Stimulated activated CD8-positive, alpha-beta memory T cell treated with anti-CD3 and anti-CD28 coated beads, Interleukin-15, amount 100 ng/mL, for 4 hours (primary cell): Measurements from ENCODE around the gene CCDC17.
"Not testable (repeated sequence)": the region's sequence is repeated elsewhere in the genome, so short reads cannot be mapped to it uniquely, and the experiment has no call there.

Experiments
- DNase-seq, 2 donors: peaks; one replicate each; pipeline ENCODE4 v3.0.0-alpha.2; 2020; ENCODE audit warnings: low read depth in 2 of 2

Gene CCDC17

DNA sequence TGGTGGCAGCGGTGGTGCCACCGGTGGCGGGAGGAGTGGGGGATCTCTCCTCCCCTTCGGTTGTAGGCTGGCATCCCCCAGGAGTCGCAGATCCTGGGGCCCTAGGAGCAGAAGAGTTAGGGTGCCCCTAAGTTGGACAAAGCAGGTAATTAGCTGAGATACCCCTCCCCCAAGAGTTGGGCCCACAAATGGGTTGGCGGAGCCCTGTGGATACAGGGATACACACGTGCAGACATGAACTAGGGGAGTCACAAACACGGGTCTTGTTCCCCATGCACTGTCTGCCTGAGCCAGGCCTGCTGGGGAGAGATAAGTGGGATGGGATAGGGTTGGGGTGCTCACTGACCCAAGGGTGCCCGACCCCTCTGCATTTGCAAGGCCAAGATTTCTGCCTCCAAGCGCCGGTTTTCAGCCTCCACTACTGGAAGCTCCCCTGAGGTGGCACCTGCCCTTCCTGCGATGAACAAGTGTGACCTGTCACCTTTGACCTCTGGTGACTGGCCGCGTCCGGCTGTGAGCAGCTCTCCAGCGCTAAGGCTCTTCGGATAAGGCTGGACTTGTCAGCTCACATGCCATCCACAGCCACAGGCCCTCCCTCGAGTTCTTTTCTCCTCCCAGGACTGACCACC lies 1.8 kb downstream of the CCDC17 start:
- DNase-seq = no peak

DNA sequence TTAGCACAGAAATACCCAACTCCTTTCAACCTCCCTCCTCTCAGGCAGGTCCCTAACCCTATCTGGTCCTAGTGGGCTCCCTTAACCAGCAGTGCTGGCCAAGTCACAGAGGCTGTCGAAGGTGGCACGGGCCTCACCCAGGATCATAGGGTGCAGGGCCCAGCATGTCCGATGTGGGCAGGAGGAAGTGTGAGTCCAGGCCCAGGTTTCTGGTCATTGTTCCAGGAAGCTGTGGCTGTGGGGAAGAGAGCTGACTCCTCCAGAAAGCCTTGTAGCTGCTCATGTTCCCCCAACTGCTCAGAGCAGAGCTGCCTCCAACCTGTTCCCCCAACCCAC lies 2.4 kb downstream of the CCDC17 start:
- no peak for DNase-seq

- DNase-seq = no peak
Measured at GRCh38 chr1:45620588-45621500, 3.0 kb downstream of the CCDC17 start.

DNA sequence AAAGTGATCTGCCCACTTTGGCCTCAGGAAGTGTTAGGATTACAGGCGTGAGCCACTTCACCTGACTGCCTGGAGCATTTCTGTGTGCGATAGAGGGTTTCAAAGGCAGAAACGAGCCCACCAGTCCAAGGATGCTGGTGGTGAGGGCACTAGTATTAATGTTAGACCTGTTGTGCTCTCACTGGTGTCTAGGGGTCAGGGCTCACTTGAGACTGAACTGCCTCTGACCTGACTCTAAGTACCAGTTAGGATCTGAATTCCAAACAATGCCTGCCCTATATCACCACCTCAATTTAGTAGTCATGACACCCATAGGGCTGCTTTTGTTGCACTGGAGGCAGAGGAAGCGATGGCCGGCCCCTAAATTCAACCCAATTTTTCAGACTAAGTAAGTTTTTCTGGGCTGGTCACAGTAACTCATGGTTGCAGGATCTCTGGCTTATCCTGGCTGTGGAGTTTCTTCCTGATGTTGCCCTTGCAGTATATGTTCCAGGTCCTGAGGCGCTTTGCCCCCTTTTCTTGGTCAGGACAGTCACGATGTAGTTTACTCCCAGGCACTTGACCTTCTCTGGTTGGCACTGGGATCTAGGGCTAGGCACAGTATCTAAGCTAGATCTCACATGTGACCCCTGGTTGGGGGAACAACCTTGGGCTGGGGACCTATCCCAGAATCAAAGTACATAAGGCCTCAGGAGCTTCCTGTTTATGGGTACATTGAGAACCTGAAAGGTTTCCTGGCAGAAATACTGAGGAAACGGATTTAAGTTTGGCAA lies 4.5 kb downstream of the CCDC17 start:
- no peak for DNase-seq

DNA sequence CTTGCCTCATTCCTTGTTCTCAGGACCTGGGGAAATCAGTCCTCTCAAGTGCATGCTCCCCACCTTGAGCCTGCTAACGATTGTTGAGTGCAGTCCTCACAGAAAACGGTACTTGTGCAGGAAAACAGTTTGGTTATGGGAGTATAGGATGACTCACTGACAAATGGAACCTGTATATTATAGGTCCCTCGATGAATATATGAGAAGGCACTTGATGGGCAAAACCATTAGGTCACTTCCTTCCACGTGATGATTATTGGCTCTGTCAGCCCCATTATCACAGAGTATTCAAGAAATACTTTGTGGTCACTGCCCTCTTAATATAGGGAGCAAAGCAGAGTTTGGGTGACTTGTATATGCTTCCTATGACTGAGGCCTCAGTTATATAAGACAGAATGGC lies 6.2 kb downstream of the CCDC17 start:
- DNase-seq = no peak

GRCh38 chr1:45615885-45616284 lies 8.0 kb downstream of the CCDC17 start:
- DNase-seq = no peak

GRCh38 chr1:45612941-45613579 lies 10.8 kb downstream of the CCDC17 start:
- DNase-seq = no peak

- DNase-seq = no peak
Measured at GRCh38 chr1:45610589-45611226, 13.1 kb downstream of the CCDC17 start.

GRCh38 chr1:45608175-45609156 lies 15.4 kb downstream of the CCDC17 start:
- no peak for DNase-seq

DNA sequence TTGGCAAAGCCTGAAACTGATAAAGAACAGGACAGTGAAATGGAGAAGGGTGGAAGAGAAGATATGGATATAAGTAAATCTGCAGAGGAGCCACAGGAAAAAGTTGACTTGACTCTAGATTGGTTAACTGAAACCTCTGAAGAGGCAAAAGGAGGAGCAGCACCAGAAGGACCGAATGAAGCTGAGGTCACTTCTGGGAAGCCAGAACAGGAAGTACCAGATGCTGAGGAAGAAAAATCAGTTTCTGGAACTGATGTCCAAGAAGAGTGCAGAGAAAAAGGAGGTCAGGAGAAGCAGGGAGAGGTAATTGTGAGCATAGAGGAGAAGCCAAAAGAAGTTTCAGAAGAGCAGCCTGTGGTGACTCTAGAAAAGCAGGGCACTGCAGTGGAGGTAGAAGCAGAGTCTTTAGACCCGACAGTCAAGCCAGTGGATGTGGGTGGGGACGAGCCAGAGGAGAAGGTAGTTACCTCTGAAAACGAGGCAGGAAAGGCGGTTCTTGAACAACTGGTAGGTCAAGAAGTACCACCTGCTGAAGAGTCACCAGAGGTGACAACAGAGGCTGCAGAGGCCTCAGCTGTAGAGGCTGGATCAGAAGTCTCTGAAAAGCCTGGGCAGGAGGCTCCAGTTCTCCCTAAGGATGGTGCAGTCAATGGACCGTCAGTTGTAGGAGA lies 16.3 kb downstream of the CCDC17 start:
- DNase-seq = no peak

DNA sequence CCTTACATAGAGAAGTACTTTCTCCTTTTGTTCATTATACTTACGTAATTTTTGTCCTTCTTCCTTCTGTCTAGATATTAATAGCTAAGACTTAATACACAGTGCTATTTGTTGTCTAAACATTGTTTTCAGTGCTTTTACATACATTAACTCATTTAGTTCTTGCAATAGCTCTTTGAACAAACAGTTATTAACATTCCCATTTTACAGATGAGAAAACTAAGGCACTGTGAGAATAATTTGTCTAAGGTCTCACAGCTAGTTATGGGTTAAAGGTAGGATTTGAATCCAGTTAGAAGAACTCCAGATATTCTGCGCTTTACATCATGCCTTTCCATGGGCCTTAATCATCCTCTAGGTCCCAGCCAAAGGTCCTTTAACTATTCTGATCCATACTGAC lies 19.6 kb downstream of the CCDC17 start:
- no peak for DNase-seq

- DNase-seq = not testable (repeated sequence)
Measured at GRCh38 chr1:45596765-45597164, 27.1 kb downstream of the CCDC17 start.

- no peak for DNase-seq
Measured at GRCh38 chr1:45594412-45594811, 29.4 kb downstream of the CCDC17 start.

DNA sequence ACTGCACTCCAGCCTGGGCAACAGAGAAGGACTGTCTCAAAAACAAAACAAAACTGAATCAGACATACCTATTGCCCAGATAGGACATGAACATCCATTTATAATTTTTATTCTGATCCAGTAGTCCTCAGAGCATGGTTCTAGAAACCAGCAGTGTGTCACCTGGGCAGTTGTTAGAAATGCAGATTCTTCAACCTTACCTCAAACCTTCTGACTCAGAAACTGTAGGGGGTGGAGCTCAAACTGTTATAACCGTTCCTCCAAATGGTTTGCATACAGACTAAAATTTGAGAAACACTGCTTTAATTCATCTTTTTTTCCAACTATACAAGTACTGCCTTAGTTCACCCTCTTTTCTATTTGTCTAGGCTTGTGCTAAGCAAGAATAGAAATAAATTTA lies 34.0 kb downstream of the CCDC17 start:
- no peak for DNase-seq

DNA sequence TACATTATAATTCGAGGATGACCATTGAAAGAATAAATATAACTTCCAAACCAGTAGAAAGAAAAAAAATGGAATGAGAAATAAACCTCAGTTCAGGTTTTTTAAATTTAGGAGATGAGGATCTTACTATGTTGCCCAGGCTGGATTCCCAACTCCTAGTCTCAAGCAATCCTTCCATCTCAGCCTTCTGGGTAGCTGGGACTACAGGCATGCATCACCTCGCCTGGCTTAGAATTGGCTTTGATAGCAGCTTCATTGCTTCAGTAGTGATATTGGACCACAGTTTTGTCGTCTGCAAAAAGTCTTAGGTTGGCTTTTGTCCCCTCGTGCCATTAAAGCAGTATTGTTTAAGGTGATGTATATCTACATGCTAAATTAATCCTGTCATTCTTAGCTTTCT lies 37.1 kb downstream of the CCDC17 start:
- no peak for DNase-seq

GRCh38 chr1:45585496-45586075 lies 38.3 kb downstream of the CCDC17 start:
- no peak for DNase-seq

DNA sequence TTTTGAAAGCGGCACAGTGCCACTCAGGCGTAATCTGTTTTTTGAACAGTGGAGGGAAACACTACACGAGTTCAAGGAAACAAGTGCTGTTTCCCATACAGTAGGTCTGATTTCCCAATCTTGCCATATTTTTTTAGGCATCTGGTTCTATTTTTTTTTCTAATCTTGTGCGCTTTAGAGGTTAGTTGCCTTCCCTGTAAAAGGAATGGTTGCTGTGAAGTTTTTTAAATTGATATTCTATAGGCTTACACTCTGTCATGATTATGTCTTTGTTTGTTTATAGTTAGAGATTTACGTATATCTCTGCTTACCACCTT lies 38.8 kb downstream of the CCDC17 start:
- no peak for DNase-seq

- peak; percentile 72 to 74 for DNase-seq
Measured at GRCh38 chr1:45584351-45585109, 39.3 kb downstream of the CCDC17 start.
